Upper lobe of left lung (tissue), 6 donors: ENCODE measurements around the gene COX4I1. TPM values are rescaled to one million over a fixed set of nuclear protein-coding genes. Genes with fewer than 3 reads are reported as not detected.
"Not testable (repeated sequence)": the region's sequence is repeated elsewhere in the genome, so short reads cannot be mapped to it uniquely, and the experiment has no call there.

ENCODE experiments used
- ATAC-seq, 2 donors: fragments of 200-7000 bp; cut with Tn5 transposase; one replicate each; pipeline ENCODE4 v1.9.1; 2022; ENCODE audit warnings: mild to moderate bottlenecking in 2 of 2, moderate library complexity in 2 of 2; ENCODE audit not compliant: low FRiP score in 2 of 2
- DNase-seq, 2 donors: peaks; one replicate each; pipeline ENCODE4 v3.0.0-alpha.2; 2019 to 2020
- H3K27ac ChIP-seq, 4 donors: fragments of 200-600 bp; sonication (generic); one replicate each; pipeline ENCODE4 v1.5.1; 2016 to 2019
- H3K27me3 ChIP-seq, 4 donors: fragments of 200-600 bp; sonication (generic); one replicate each; pipeline ENCODE4 v1.5.1; 2017 to 2019
- H3K36me3 ChIP-seq, 4 donors: fragments of 200-600 bp; sonication (generic); one replicate each; pipeline ENCODE4 v1.5.1; 2016 to 2019
- H3K4me1 ChIP-seq, 4 donors: fragments of 200-600 bp; sonication (generic); one replicate each; pipeline ENCODE4 v1.5.1; 2018 to 2019
- H3K4me3 ChIP-seq, 4 donors: fragments of 200-600 bp; sonication (generic); one replicate each; pipeline ENCODE4 v1.5.1; 2017 to 2019; ENCODE audit warnings: mild to moderate bottlenecking in 2 of 4, moderate library complexity in 1 of 4
- H3K9me3 ChIP-seq, 4 donors: fragments of 200-600 bp; sonication (generic); one replicate each; pipeline ENCODE4 v1.5.1; 2018 to 2019
- EP300 ChIP-seq, 4 donors: sonication (generic); formaldehyde crosslinking; IDR thresholded peaks; one replicate each; pipeline ENCODE4 v1.5.1; 2017; ENCODE audit warnings: antibody characterized with exemption in 4 of 4, control low read depth in 2 of 4
- POLR2A ChIP-seq, 4 donors: fragments of 450-650 bp; IDR thresholded peaks; one replicate each; pipeline ENCODE4 v1.5.1; 2016 to 2017; ENCODE audit warnings: antibody characterized with exemption in 4 of 4, mild to moderate bottlenecking in 2 of 4
- POLR2AphosphoS5 ChIP-seq, 2 donors: sonication (generic); formaldehyde crosslinking; IDR thresholded peaks; one replicate each; pipeline ENCODE4 v1.5.1; 2017; ENCODE audit warnings: antibody characterized with exemption in 2 of 2
- WGBS, 2 donors: methylation state at CpG; one replicate each; pipeline ENCODE4 v1.1.5; 2017 to 2018; 5-methylcytosine and 5-hydroxymethylcytosine counted together
- total RNA-seq, 6 donors: library from RNA; depleted of rRNA in 4 of 6; stranded (reverse); fragments of >200 nt in 4 of 6; gene quantifications; one replicate each; pipeline versions ENCODE4 v1.1.0 to v1.2.1, GENCODE V29; 2016 to 2021
- TF ChIP-seq, protein P1 (sequence below), 6 experiments: fragments of 450-650 bp in 4 of 6; fragments of 200-600 bp in 2 of 6; sonication (generic) in 2 of 6; IDR thresholded peaks; one replicate each; pipeline ENCODE4 v1.5.1; 2016 to 2019; ENCODE audit warnings: antibody characterized with exemption in 6 of 6
- donor health status: DM: no; HTN: no; CAD: no; lungs with moderate emphysema.
- donor health status: DM: no; HTN: yes; CAD: no; lungs with severe emphysema.

Gene COX4I1
- total RNA-seq, 6 donors from 2014 or later = 160 to 490 (median 439) TPM

DNA sequence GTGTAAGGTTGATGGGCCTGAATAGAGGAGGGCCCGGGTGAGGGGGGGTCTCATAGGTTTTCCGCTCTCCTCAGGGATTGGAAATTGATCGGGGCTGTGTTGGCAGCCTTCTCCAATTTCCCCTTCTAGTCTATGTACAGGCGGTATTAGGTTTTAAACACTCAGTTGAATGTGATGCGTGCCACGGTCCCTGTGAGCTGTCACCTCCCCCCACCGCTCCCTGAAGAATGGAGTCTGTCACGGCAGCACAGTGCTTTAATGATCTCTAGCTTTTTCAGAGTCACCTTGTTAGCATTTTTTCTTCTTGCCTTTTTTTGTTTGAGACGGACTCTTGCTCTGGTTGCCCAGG is 800 bp downstream of the COX4I1 start:
- WGBS, 2 donors = 23 to 24% methylated on average over 9 of the region's 9 CpGs
- peaks cover 0 to 61% (median 39%) of the 10 kb centered on the region in 4 donors for H3K36me3 ChIP-seq
- H3K4me1 ChIP-seq = peaks cover 23 to 36% (median 24%) of the 10 kb centered on the region in 4 donors
- DNase-seq (no peak), ATAC-seq (no peak)
- H3K9me3 ChIP-seq = no peaks in the 10 kb centered on the region
- no peak for TF ChIP-seq EP300 (IDR thresholded peaks at IDR 0.05)
- no peak for TF ChIP-seq POLR2AphosphoS5 (IDR thresholded peaks at IDR 0.05)
- TF ChIP-seq, protein P1, sequence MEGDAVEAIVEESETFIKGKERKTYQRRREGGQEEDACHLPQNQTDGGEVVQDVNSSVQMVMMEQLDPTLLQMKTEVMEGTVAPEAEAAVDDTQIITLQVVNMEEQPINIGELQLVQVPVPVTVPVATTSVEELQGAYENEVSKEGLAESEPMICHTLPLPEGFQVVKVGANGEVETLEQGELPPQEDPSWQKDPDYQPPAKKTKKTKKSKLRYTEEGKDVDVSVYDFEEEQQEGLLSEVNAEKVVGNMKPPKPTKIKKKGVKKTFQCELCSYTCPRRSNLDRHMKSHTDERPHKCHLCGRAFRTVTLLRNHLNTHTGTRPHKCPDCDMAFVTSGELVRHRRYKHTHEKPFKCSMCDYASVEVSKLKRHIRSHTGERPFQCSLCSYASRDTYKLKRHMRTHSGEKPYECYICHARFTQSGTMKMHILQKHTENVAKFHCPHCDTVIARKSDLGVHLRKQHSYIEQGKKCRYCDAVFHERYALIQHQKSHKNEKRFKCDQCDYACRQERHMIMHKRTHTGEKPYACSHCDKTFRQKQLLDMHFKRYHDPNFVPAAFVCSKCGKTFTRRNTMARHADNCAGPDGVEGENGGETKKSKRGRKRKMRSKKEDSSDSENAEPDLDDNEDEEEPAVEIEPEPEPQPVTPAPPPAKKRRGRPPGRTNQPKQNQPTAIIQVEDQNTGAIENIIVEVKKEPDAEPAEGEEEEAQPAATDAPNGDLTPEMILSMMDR (IDR thresholded peaks at IDR 0.05) = no peak
- TF ChIP-seq POLR2A (IDR thresholded peaks at IDR 0.05) = no peak
- H3K27me3 ChIP-seq = no peaks in the 10 kb centered on the region
- H3K27ac ChIP-seq = peak overlapping the region; percentile 85 to 96 (median 94)
- peak overlapping the region; percentile 78 to 97 (median 87) for H3K4me3 ChIP-seq

DNA sequence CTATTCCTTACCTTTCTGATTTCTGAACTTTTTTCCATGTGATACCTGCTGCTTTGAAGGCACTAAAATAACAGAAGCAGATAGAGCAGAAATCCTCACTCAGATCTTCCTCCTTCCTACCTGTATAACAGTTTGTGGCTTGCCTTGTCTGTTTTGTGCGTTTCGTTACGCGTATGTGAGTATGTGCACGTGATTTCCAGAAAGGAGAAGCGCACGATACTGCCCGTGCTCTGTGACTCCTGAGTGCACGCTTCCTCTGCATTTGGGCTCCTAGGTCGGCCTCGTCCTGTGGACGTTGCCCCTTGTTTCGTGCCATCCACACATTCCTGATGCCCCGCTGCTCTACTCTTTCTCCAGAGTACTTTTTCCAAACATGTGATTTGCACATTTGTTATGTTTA is 4.1 kb downstream of the COX4I1 start:
- Histone ChIP-seq H3K36me3 (peaks cover 12 to 63% (median 51%) of the 10 kb centered on the region in 4 donors), H3K4me3 (no peak overlapping the region), H3K27me3 (no peaks in the 10 kb centered on the region), H3K27ac (no peak overlapping the region), H3K9me3 (no peaks in the 10 kb centered on the region), H3K4me1 (peaks cover 11 to 22% (median 14%) of the 10 kb centered on the region in 4 donors)
- no peak for DNase-seq
- no peak for TF ChIP-seq POLR2A (IDR thresholded peaks at IDR 0.05)
- TF ChIP-seq EP300 (IDR thresholded peaks at IDR 0.05) = no peak
- TF ChIP-seq, protein P1 (IDR thresholded peaks at IDR 0.05) = no peak
- no peak for TF ChIP-seq POLR2AphosphoS5 (IDR thresholded peaks at IDR 0.05)
- WGBS, 2 donors = 67 to 73% methylated on average over 14 of the region's 14 CpGs
- no peak for ATAC-seq

DNA sequence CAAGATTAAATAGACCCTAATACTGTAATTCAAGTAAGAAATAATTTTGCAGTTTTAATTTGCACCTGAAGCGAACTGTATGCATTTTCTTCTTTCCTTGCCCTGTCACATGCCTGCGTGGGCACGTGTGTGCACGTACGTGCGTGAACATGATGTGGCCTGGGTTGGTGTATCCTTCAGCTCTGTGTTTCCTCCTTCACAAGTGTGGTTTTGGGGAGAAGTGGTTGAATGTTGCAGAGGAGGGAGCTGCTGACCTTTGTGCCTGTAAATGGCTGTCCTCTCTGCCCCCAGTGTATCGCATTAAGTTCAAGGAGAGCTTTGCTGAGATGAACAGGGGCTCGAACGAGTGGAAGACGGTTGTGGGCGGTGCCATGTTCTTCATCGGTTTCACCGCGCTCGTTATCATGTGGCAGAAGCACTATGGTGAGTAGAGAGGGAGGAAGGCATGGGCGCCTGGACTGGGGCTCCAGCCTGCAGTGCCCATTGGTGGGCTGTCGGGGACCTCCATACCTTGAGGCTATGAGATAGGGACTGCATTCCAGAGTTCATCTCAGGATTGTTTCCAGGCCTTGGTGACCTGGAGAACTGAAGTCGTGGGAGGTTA is 6.0 kb downstream of the COX4I1 start:
- Histone ChIP-seq H3K27ac (no peak overlapping the region), H3K27me3 (no peaks in the 10 kb centered on the region), H3K36me3 (peaks cover 12 to 63% (median 51%) of the 10 kb centered on the region in 4 donors), H3K4me3 (no peak overlapping the region), H3K9me3 (no peaks in the 10 kb centered on the region), H3K4me1 (peaks cover 6 to 14% (median 7%) of the 10 kb centered on the region in 4 donors)
- no peak for DNase-seq
- no peak for TF ChIP-seq EP300 (IDR thresholded peaks at IDR 0.05)
- no peak for TF ChIP-seq POLR2A (IDR thresholded peaks at IDR 0.05)
- no peak for TF ChIP-seq POLR2AphosphoS5 (IDR thresholded peaks at IDR 0.05)
- TF ChIP-seq, protein P1 (IDR thresholded peaks at IDR 0.05) = no peak
- ATAC-seq = peak in 1 of 2 donors; percentile 23
- 84 to 89% methylated on average over 17 to 18 of the region's 18 CpGs for WGBS, 2 donors

DNA sequence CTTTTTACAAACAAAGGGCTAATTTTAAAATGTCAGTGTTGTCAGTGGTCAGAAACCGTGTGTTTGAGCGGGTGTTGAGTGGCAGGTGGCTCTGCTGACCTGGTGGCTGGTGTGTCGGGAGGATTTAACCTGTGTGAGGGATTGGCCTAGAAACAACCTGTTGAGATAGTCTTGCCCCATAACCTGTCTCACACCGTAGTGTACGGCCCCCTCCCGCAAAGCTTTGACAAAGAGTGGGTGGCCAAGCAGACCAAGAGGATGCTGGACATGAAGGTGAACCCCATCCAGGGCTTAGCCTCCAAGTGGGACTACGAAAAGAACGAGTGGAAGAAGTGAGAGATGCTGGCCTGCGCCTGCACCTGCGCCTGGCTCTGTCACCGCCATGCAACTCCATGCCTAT is 7.0 kb downstream of the COX4I1 start:
- WGBS, 2 donors = 94 to 95% methylated on average over 11 of the region's 11 CpGs
- Histone ChIP-seq H3K4me1 (peaks cover 0 to 6% (median 0%) of the 10 kb centered on the region in 4 donors), H3K27ac (no peak overlapping the region), H3K9me3 (no peaks in the 10 kb centered on the region), H3K36me3 (peaks cover 12 to 58% (median 50%) of the 10 kb centered on the region in 4 donors), H3K4me3 (no peak overlapping the region), H3K27me3 (no peaks in the 10 kb centered on the region)
- no peak for DNase-seq
- TF ChIP-seq, protein P1 (IDR thresholded peaks at IDR 0.05) = no peak
- TF ChIP-seq POLR2A (IDR thresholded peaks at IDR 0.05) (no peak), EP300 (IDR thresholded peaks at IDR 0.05) (no peak), POLR2AphosphoS5 (IDR thresholded peaks at IDR 0.05) (no peak)
- ATAC-seq = no peak

DNA sequence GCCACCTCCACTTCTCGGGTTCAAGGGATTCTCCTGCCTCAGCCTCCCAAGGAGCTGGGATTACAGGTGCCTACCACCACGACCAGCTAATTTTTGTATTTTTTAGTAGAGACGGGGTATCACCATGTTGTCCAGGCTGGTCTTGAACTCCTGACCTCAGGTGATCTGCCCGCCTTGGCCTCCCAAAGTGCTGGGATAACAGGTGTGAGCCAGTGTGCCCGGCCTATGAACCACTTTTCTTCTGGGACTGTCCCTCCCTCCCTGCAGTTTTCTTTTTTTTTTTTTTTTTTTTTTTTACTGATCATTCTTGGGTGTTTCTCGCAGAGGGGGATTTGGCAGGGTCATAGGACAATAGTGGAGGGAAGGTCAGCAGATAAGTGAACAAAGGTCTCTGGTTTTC is 7.8 kb downstream of the COX4I1 start:
- H3K36me3 ChIP-seq = peaks cover 12 to 50% (median 44%) of the 10 kb centered on the region in 4 donors
- H3K9me3 ChIP-seq, ATAC-seq, H3K27me3 ChIP-seq, H3K27ac ChIP-seq, DNase-seq, H3K4me3 ChIP-seq, H3K4me1 ChIP-seq: not testable (repeated sequence)
- 87 to 91% methylated on average over 5 to 6 of the region's 6 CpGs for WGBS, 2 donors

DNA sequence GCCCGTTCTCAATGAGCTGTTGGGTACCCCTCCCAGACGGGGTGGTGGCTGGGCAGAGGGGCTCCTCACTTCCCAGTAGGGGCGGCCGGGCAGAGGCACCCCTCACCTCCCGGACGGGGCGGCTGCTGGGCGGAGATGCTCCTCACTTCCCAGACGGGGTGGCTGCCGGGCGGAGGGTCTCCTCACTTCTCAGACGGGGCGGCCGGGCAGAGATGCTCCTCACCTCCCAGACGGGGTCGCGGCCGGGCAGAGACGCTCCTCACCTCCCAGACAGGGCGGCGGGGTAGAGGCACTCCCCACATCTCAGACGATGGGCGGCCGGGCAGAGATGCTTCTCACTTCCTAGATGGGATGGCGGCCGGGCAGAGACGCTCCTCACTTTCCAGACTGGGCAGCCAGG is 8.6 kb downstream of the COX4I1 start:
- not testable (repeated sequence) for H3K9me3 ChIP-seq, H3K27me3 ChIP-seq, ATAC-seq, H3K27ac ChIP-seq, DNase-seq, H3K4me1 ChIP-seq, H3K4me3 ChIP-seq
- 90 to 95% methylated on average over 2 to 4 of the region's 27 CpGs for WGBS, 2 donors
- H3K36me3 ChIP-seq = peaks cover 12 to 42% (median 37%) of the 10 kb centered on the region in 4 donors
